ENCODE data around the gene LRRC45. TPM values are rescaled to one million over a fixed set of nuclear protein-coding genes. Genes with fewer than 3 reads are reported as not detected.

LRRC45 gene
- total RNA-seq, 1 experiment from 2014 or later = 40.1 TPM

DNA sequence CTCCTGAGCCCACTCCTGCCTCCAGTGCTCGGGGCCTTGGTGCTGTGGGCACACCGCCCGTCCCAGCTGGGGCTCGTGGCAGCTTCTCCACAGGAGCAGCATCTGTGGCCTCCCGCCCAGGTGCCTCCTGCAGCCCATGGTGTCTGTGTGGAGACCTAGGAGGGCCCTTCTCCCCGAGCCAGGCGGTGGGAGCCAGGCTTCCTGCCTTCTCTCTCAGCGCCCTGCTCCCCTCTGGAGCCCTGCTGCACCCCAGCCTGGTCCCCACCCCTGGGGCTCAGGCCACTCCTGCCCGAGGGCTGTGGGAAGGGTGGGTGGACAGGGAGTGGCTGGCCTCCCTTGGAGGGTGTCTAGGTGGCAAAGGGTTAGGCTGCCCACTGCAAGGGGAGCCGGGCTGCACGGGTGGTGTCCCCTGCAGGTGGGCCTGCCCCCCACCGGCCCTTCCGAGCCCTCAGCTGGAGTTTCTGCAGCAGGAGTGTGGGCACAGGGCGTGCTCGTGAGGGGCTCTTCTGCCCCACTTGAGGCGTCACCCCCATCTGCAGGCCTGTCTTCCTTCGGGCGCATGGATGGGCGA, 11.4 kb upstream of the LRRC45 start:
- no TSS peak for BruUV-seq (replicated peaks)
- RAD21 ChIA-PET (ENCODE audit: low non-redundant PET in 1 of 2, low total read pairs in 2 of 2, uncharacterized antibody in 2 of 2, unreplicated experiment in 2 of 2) = no interaction called here
- Histone ChIP-seq H3K4me3 (replicated peaks in 1 of 2; ENCODE audit: low read depth in 1 of 2, low read length in 2 of 2) (no peak overlapping the region), H3K4me1 (ENCODE audit: control insufficient read depth in 1 of 2, insufficient read depth in 2 of 2, low read length in 2 of 2) (no peaks in the 10 kb centered on the region), H3K36me3 (ENCODE audit: control insufficient read depth in 1 of 2, insufficient read depth in 2 of 2, low read length in 2 of 2) (no peaks in the 10 kb centered on the region), H3K9ac (ENCODE audit: low read length) (no peak overlapping the region), H3K27ac (ENCODE audit: low read depth, low read length) (no peak overlapping the region), H2AFZ (ENCODE audit: low read depth, low read length, poor library complexity, severe bottlenecking) (no peak overlapping the region), H3K27me3 (ENCODE audit: insufficient read depth, low read length) (no peaks in the 10 kb centered on the region), H3K9me2 (ENCODE audit: insufficient read depth) (no peaks in the 10 kb centered on the region), H3K9me3 (ENCODE audit: control insufficient read depth in 1 of 2, insufficient read depth in 1 of 2, low read depth in 1 of 2, low read length in 2 of 2) (no peaks in the 10 kb centered on the region), H4K20me1 (ENCODE audit: insufficient read depth) (no peaks in the 10 kb centered on the region), H3K4me2 (ENCODE audit: low read length) (no peak overlapping the region), H3K79me2 (ENCODE audit: insufficient read depth, low read length) (no peaks in the 10 kb centered on the region)
- POLR2A ChIA-PET = no interaction called here
- CTCF ChIA-PET = interaction anchor here (1.1 kb wide), 1 partner anchor 8 kb away, joined by 4 read pairs; no protein-coding TSS in a partner anchor
- ATAC-seq (no peak), DNase-seq (ENCODE audit: low read depth, low spot score) (no peak)
- intact Hi-C loops (cut with micrococcal nuclease) = no loop called here
- TF ChIP-seq EGR1 (IDR thresholded peaks at IDR 0.05; ENCODE audit: low read depth) (no peak), ZFX (IDR thresholded peaks at IDR 0.05) (no peak), TCF7L2 (IDR thresholded peaks at IDR 0.05; ENCODE audit: borderline replicate concordance, extremely low read depth, insufficient read depth, insufficient read length) (no peak), POLR2AphosphoS5 (IDR thresholded peaks at IDR 0.05; ENCODE audit: low read depth, low read length) (no peak), CEBPB (IDR thresholded peaks at IDR 0.05; ENCODE audit: low read depth) (no peak), ELF1 (IDR thresholded peaks at IDR 0.05; ENCODE audit: borderline replicate concordance, low read depth) (no peak)

- Histone ChIP-seq H2AFZ (ENCODE audit: low read depth, low read length, poor library complexity, severe bottlenecking) (no peak overlapping the region), H3K4me1 (ENCODE audit: control insufficient read depth in 1 of 2, insufficient read depth in 2 of 2, low read length in 2 of 2) (no peaks in the 10 kb centered on the region), H3K9me2 (ENCODE audit: insufficient read depth) (no peaks in the 10 kb centered on the region), H3K9ac (ENCODE audit: low read length) (no peak overlapping the region), H3K27me3 (ENCODE audit: insufficient read depth, low read length) (no peaks in the 10 kb centered on the region), H3K4me3 (replicated peaks in 1 of 2; ENCODE audit: low read depth in 1 of 2, low read length in 2 of 2) (no peak overlapping the region), H3K9me3 (ENCODE audit: control insufficient read depth in 1 of 2, insufficient read depth in 1 of 2, low read depth in 1 of 2, low read length in 2 of 2) (no peaks in the 10 kb centered on the region), H3K4me2 (ENCODE audit: low read length) (no peak overlapping the region), H4K20me1 (ENCODE audit: insufficient read depth) (no peaks in the 10 kb centered on the region), H3K36me3 (ENCODE audit: control insufficient read depth in 1 of 2, insufficient read depth in 2 of 2, low read length in 2 of 2) (no peaks in the 10 kb centered on the region), H3K79me2 (ENCODE audit: insufficient read depth, low read length) (no peaks in the 10 kb centered on the region), H3K27ac (ENCODE audit: low read depth, low read length) (no peak overlapping the region; the same call in 1 of the 2 replicates)
- intact Hi-C loops (cut with micrococcal nuclease) = no loop called here
- ChIA-PET RAD21 (ENCODE audit: low non-redundant PET in 1 of 2, low total read pairs in 2 of 2, uncharacterized antibody in 2 of 2, unreplicated experiment in 2 of 2) (no interaction called here), CTCF (no interaction called here), POLR2A (no interaction called here)
- ATAC-seq = no peak
- no TSS peak for BruUV-seq (replicated peaks)
- no peak for DNase-seq (ENCODE audit: low read depth, low spot score)
- TF ChIP-seq POLR2AphosphoS5 (IDR thresholded peaks at IDR 0.05; ENCODE audit: low read depth, low read length) (no peak), YY1 (IDR thresholded peaks at IDR 0.05; ENCODE audit: extremely low read depth, insufficient replicate concordance, low read depth, low read length) (no peak), EZH2phosphoT487 (IDR thresholded peaks at IDR 0.05; ENCODE audit: borderline replicate concordance) (no peak), SRF (IDR thresholded peaks at IDR 0.05; ENCODE audit: low read depth) (no peak), RAD21 (IDR thresholded peaks at IDR 0.05; ENCODE audit: low read depth) (no peak), EGR1 (IDR thresholded peaks at IDR 0.05; ENCODE audit: low read depth) (no peak), ELF1 (IDR thresholded peaks at IDR 0.05; ENCODE audit: borderline replicate concordance, low read depth) (no peak), SIN3A (IDR thresholded peaks at IDR 0.05; ENCODE audit: low read depth) (no peak), CEBPB (IDR thresholded peaks at IDR 0.05; ENCODE audit: low read depth) (no peak), CTCF (IDR thresholded peaks at IDR 0.05 in 2 of 3, conservative IDR thresholded peaks at IDR 0.05 in 1 of 3; ENCODE audit: borderline replicate concordance in 1 of 3, insufficient read depth in 1 of 3, low read depth in 2 of 3, low read length in 2 of 3) (no peak), ZFX (IDR thresholded peaks at IDR 0.05) (no peak), CBX3 (IDR thresholded peaks at IDR 0.05; ENCODE audit: low read depth) (no peak)
- TF ChIP-seq, protein P1, sequence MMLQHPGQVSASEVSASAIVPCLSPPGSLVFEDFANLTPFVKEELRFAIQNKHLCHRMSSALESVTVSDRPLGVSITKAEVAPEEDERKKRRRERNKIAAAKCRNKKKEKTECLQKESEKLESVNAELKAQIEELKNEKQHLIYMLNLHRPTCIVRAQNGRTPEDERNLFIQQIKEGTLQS (IDR thresholded peaks at IDR 0.05) = no peak
- TF ChIP-seq, protein P2, sequence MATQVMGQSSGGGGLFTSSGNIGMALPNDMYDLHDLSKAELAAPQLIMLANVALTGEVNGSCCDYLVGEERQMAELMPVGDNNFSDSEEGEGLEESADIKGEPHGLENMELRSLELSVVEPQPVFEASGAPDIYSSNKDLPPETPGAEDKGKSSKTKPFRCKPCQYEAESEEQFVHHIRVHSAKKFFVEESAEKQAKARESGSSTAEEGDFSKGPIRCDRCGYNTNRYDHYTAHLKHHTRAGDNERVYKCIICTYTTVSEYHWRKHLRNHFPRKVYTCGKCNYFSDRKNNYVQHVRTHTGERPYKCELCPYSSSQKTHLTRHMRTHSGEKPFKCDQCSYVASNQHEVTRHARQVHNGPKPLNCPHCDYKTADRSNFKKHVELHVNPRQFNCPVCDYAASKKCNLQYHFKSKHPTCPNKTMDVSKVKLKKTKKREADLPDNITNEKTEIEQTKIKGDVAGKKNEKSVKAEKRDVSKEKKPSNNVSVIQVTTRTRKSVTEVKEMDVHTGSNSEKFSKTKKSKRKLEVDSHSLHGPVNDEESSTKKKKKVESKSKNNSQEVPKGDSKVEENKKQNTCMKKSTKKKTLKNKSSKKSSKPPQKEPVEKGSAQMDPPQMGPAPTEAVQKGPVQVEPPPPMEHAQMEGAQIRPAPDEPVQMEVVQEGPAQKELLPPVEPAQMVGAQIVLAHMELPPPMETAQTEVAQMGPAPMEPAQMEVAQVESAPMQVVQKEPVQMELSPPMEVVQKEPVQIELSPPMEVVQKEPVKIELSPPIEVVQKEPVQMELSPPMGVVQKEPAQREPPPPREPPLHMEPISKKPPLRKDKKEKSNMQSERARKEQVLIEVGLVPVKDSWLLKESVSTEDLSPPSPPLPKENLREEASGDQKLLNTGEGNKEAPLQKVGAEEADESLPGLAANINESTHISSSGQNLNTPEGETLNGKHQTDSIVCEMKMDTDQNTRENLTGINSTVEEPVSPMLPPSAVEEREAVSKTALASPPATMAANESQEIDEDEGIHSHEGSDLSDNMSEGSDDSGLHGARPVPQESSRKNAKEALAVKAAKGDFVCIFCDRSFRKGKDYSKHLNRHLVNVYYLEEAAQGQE (IDR thresholded peaks at IDR 0.05; ENCODE audit: low read depth) = no peak
These were observed 10.9 kb upstream of the LRRC45 start for GRCh38 chr17:82012261-82012639.
